K562 treated with DMSO at 1 percent for 12 hours (cell line): ENCODE results near the gene MIA2. TPM values are rescaled to one million over a fixed set of nuclear protein-coding genes. Genes with fewer than 3 reads are reported as not detected.

Source experiments
- total RNA-seq: library from RNA; unstranded; fragments of 300-600 nt; gene quantifications from 2 replicates; pipeline ENCODE4 v1.2.3, GENCODE V29; 2022; ENCODE audit not compliant: insufficient read depth

Gene MIA2
- total RNA-seq: 4.3 and 9.0 TPM in 2 replicates

GRCh38 chr14:39233680-39234326, at the start of gene MIA2:
Gene MIA2 (plus strand): TSS chr14:39233915. CDS start chr14:39234115, 200 bp downstream.

GRCh38 chr14:39432179-39432618, 198.5 kb downstream of the MIA2 start, which contains the start of gene FBXO33:
Gene FBXO33 (minus strand): TSS chr14:39432433. CDS start chr14:39432162, 271 bp downstream.

Other genes starting within 250 kb of the MIA2 start
- gene SEC23A, start 130.7 kb upstream of the MIA2 start, total RNA-seq: 7.0 and 26.3 TPM in 2 replicates
- gene GEMIN2, start 119.6 kb upstream of the MIA2 start, total RNA-seq: 10.4 and 17.7 TPM in 2 replicates
- gene TRAPPC6B, start 63.6 kb upstream of the MIA2 start, total RNA-seq: 4.9 and 22.1 TPM in 2 replicates
- 13.9 and 46.3 TPM in 2 replicates for gene PNN, start 58.7 kb upstream of the MIA2 start, total RNA-seq
- gene FBXO33, start 198.5 kb downstream of the MIA2 start, total RNA-seq: 2.9 and 8.7 TPM in 2 replicates